ENCODE data around the gene TTC34. TPM values are rescaled to one million over a fixed set of nuclear protein-coding genes. Genes with fewer than 3 reads are reported as not detected.

The TTC34 gene
- polyA plus RNA-seq, 4 donors: 0.69 to 1.1 (median 0.85) TPM

DNA sequence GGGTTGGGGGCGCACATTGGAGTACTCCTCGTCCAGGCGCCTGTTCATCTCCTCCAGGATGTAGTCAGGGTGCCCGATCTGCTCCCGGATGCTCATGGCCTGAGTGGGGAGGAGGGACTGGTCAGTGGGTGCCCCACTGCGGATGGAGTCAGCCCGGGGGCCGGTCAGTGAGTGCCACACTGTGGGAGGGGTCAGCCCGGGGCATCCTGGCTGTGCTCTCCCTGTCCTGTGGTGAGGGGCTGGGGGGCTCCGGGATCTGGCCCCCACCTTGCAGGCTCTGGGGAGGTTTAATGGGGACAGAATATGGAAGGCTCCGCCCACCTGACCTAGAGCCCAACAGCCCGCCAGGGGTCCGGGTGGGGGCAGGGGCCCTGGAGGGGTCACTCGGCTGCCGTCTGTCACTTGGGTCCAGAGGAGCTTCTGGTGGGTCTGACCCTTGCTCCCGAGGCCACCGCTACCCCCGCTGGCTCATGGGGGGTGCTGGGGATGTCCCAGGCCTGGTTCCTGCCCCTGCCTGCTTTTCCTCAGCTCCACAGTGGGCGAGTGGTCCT, 206.2 kb downstream of the TTC34 start:
- DNase-seq (ENCODE audit: low read depth in 4 of 4, low spot score in 3 of 4): no peak

DNA sequence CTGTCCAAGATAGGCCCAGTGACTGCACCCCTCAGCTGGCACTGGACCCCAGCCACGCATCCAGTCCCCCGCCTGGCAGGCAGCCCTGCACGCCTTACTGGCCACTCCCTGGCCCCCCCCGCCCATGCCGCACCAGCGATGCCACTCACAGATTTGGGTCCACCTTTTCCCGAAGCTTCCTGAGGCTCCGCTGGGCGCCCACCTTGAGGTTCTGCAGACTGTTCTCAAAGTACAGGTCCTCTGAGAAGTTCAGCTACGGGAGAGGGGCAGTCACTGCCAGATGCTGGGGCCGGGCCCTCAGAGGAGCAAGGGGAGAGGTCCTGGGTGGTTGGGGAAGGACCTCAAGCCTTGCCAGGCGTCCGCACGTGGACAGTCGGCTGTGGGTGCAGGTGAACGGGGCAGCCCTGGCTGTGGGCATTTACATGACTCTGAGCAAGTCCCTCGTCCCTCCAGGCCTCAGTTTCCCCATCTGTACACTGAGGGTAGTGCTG, 206.8 kb downstream of the TTC34 start:
- DNase-seq (ENCODE audit: low read depth in 4 of 4, low spot score in 3 of 4): no peak

DNA sequence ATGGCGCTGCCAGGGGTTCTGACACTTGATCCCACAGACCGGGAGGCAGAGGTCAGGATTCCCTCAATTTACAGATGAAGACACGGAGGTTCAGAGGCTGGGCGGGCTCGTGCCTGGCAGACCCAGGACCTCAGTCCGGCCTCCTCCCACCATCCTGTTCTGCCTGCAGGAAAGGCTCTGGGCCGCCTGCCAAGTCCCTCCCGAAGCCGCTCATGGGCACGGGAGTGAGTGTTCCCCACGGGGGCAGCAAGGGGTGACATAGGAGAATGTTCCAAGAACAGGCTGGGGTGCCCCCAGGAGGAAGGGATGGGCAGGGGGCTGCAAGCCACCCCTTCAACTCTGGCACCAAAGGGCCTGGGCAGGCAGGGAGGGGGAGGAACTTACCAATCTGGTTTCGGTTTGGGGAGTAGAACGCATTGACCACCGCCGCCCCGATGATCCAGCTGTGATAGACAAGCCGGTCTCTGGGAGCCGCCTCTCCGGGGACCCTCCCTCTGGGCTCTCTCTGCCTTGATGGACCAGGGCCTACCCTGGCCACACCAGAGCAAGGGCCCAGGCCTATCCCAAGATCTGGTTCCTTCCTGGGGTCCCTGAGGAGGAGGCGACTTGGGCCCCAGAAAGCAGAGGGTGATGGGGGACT, 207.4 kb downstream of the TTC34 start:
- peak in 1 of 4 donors; percentile 51 for DNase-seq (ENCODE audit: low read depth in 4 of 4, low spot score in 3 of 4)

DNA sequence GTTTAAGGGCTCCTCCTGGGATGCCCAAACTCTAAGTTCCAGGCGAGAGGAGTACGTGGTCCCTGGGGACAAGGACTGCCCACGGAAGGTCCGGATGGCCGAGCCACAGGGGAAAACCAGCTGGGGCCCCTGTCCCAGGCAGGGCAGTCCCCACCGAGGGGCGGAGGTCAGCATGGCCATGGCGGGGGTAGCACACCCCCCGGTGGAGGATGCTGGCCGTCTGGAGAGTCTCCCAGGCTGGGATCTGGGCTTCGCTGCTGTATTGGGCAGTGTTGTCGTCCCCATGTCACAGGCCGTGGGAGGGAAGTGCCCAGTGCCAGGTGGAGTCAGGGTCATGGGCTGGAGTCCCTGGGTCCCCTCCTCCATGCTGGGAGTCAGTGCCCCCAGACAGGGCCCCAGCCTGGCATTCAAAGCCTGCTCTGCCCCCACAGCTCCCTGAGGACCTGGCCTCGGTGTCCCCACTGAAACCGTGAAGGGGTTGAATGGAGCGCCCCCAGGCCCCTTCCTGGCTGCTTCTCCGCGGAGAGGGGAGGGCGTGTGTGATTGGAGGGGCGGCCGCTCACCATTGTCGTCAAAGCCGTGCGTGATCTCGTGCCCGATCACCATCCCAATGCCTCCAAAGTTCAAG, 208.1 kb downstream of the TTC34 start:
- DNase-seq (ENCODE audit: low read depth in 4 of 4, low spot score in 3 of 4): no peak

DNA sequence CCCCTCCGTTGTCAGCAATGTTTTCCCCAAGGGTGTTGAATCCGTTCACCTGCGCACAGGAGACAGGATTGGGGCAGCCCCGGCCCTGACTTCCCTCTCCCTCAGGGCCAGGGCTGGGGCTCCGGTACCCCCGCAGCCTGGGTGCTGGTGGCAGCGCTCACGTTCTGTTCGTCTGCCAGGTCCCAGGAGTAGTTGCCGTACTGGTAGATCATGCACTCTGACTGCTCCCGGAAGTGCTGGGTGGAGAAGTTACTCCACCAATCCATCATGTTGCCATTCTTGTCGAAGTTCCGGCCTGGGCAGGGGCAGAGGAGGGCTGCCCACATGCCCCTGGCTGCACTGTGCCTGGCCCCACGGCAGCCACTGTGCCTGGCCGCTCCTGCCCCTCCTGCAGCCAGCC, 208.8 kb downstream of the TTC34 start:
- DNase-seq (ENCODE audit: low read depth in 4 of 4, low spot score in 3 of 4): no peak

DNA sequence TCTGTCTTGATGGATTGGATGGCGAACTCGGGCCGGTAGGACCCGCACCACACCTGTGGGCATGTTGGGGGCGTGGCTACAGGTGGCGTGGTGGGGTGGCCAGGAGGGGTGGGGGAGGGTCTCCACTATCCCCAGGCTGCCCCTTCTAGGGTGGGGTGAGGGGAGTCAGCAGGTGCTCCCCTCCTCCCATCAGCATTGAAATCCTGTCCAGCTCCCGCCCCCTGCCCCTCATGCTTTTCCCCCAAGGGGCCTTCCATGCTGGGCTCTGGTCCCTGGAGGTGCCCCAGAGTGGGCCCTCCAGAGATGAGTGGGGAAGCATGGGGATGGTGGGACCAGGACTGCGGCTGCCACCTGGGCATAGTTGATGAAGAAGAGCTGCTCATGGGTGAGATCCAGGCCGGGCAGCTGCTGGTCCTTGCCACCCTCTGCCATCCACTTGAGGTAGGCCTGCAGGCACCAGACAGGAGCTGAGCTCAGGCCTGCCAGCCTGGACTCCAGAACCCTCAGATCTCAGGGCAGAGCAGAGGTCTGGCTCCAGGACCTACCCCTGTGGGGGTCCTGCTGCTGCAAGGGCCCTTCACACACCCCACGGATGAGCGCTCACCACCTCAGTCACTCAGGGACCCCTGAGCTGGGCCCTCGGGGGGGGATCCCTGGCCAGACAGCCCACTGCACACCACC, 209.8 kb downstream of the TTC34 start:
- no peak for DNase-seq (ENCODE audit: low read depth in 4 of 4, low spot score in 3 of 4)

DNA sequence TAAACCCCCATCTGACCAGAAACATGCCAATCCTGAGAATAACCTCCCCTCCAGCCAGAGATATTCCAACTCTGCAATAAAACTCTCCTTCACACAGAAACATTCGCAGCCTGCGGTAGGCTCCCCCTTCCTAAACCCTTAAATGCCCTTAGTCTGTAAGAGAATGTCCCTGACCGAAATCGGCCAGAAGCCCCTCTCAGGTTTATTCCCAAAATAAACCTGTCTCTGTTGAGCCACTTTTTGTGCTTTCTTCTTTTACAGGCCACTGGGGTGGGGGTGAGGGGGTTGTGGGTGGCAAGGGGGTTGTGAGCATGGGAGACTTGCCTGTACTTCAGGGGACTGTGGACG, 210.3 kb downstream of the TTC34 start:
- no peak for DNase-seq (ENCODE audit: low read depth in 4 of 4, low spot score in 3 of 4)

DNA sequence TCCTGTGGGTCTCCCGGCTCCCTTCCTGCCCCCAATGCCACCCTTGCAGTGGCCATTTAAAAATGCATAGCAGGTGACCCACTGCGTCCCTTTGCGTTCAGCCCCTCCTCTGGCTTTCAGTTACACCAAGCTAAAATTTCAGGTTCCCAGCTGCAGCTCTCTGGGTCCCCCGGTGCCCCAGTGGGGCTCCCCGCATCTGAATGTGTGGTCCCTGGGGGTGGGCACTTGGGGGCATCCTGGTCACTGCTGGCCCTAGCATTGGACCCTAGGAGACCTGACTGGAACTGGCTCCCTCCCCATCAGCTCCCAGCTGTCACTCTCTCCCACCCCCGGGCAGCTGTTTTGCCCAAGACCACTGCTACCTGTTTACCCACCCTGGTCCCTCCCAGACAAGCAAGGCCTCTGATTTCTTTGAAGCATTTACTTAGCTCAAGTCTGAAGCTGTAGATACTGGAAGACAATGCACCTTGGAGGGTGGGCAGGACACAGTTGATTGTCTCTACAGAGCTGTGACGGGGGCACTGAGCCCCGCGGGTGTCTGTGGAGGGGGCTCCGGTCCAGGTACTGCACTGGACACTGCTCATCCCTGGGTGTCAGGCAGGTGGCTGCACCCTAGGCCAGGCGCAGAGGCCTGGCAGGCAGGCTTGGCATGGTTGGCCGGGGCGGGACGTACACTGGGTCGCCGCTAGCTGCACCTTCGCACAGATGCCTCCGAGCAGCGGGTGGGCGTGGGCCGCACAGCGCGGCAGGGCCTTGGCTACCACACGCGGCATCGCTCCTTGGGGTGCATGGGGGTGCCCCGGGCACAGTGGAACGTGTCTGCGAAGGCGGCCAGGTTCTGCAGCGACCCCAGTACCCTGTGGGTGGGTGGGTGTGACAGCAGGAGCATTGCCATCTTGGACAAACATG, 211.0 kb downstream of the TTC34 start:
- DNase-seq (ENCODE audit: low read depth in 4 of 4, low spot score in 3 of 4): no peak

DNA sequence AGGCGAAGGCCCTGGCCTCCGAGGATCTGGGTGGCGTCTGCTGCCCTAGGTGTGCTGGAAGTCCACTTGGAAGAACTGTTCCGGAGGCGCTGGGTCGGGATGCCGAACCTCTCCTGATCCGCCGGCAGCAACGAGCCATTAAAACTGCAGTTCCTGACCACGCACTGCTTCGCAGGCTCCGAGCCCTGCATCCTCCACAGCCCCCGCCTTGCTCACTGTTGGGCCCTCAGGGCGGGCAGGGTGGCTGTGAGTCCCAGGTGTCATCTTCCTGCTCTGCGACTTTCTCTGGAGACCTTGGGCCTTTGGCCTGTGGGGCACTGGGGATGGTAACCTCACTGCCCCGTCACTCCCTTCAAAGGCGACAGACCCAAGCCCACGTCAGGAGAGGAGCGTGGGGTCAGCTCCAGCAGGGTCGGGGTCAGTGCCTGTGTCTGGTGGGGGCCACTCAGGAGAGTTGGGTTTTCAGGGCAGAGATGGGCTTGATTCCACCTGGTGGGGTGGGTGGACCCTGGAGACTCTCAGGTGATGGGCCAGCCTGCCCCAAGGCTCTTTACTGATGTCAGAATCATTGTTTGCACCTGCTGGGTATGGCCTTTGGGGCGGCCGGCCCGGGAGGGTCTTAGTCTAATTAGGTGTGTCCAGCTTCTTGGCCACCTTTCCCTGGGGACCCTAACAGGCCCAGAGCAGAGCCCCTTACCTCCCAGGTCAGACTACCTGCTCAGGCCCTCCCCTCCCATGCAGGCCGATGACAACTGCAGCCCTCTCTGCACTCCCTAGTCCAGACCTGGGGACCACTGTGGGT, 211.9 kb downstream of the TTC34 start:
- no peak for DNase-seq (ENCODE audit: low read depth in 4 of 4, low spot score in 3 of 4)

DNA sequence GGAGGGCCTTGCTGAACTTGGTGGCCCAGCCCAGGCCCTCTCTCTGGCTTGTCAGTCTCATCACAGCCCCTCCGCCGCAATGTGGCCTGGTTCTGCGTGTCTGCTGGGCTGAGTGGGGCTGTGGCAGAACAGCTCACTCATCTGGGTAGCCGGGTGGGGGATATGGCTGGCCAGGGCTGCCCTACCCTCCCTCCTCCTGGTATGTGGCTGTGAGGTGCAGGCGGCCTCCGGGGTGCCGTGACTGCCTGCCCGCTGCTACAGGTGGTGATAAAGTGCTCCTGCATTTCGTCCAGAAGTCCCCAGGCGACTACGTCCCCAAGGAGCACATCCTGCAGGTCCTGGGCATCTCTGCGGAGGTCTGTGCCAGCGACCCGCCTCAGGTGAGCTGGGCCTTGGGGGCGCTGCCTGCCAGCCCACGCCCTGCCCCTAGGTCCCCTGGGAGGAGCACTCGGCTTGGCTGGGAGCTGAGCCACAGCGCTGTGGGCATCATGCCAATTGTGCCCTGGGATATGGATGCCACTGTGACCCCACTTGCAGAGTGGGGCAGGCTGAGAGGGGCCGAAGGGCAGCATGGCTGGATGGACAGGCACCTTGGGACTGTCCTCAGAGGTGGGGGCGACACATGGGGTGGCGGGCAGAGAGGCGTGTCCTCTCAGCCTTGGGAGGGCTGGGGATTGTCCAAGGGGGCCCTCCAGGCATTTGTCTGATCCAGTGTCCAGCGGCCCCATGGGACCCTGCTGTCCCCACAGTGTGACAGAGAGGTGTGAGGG, 212.6 kb downstream of the TTC34 start:
- no peak for DNase-seq (ENCODE audit: low read depth in 4 of 4, low spot score in 3 of 4)

DNA sequence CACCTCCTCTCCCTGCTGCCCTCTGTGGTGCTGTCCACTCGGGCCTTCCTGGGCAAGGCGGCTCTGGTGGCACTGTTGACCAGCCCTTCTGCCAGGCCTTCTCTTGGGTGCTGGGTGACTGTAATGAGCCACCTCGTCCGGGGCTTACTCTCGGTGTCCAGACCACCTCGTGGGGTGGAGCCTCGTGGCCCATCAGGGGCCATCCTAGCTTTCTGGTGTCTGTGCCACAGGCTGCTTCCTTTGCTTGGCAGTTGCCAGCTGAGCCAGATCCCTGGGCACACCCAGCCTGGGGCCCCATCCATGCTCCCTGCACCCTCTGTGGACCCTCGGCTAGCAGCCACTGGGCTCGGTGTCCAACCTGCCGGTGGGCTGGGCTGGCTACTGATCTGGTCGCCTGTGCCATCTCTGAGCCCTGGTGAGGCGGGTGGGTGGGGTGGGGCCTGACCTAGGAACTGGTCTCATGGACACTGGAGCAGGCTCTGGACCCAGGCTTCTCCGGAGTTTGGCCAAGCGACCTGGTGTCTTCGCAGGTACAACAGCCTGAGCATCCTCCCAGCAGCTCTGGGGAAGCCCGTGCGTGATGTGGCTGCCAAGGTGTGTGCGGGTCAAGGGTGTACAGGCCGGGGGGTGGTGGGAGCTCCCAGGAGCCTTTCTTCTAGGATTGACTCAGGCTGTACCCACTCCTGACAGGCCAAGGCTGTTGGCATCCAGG, 213.5 kb downstream of the TTC34 start:
- DNase-seq (ENCODE audit: low read depth in 4 of 4, low spot score in 3 of 4): no peak

DNA sequence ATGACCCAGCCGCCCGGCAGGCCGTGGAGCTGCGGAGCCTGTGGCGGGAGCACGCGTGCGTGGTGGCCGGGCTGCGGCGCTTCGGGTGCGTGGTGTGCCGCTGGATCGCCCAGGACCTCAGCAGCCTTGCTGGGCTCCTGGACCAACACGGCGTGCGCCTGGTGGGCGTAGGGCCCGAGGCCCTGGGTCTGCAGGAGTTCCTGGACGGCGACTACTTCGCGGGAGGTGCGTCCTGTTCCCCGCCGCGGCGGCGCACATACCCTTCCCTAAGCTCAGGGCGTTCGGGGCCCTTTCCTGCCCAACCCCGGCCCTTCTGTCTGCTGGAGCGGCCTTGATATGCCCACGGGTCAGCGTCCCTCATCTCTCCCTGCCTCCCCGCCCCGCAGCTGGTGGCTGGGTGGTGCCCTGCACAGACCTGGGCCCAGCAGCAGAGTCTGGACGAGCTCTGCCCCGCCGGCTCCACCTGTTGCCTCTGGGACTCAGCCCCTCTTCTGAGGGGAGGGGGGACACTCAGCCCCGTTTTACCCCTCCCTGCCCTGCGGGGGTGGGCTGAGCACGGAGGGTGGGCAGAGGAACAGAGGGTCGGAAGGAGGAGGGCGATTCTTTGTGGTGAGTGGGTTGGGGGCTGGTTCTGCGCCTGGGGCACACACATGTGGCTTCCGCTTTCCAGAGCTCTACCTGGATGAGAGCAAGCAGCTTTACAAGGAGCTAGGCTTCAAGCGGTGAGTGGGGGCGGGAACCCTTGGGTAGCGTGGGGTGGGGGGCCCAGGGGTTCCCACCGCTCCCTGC, 214.2 kb downstream of the TTC34 start:
- DNase-seq (ENCODE audit: low read depth in 4 of 4, low spot score in 3 of 4): no peak

DNA sequence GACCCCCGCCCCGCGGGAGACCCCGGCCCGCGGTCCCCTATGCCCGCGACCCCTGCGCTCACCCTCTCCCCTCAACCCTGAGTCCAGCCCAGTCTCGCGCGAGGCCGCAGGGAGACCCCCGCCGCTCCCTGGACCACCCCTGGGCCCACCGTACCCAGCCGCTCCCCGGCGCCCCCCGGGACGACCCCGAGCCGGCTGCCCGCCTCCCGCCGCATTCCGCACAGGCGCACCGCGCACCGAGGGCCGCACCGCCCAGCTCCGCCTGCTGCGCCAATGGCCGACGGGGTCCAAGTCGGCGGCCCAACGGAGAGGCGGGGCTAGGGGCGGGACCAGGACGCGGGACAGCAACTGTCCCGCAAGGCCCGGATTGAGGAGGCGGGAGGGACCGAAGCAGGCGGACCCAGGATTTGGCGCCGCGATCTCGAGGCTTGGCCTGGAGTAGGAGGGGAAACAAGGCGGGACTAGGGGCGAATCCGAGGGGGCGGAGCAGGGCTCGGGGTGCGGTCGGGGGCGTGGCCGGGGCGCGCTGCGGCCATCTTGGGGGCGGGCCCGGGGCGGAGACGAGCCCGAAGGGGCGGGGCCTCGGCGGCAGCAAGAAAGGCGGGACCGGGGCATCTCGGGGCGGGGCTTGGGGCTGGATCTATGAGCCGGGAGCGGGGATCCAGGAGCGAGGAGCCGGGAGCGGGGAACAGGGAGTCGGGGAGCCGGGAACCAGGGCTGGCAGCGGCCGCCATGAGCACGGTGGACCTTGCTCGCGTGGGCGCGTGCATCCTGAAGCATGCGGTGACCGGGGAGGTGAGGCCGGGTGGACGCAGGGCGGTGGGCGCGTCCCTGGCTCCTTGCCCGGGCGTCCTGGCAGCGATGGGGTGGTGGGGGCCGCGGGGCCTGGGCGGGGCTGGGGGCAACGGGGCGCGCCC, 215.1 kb downstream of the TTC34 start, which contains the start of gene PRXL2B:
TSS of gene PRXL2B (plus strand) at position 624 of the 917 bp plus-strand sequence. CDS start at position 733, 109 bp downstream.
- DNase-seq (ENCODE audit: low read depth in 4 of 4, low spot score in 3 of 4): peak; percentile 93 to 97 (median 96)
